NB4 (cell line): ENCODE data around the gene RNF40.

ENCODE experiments used
- DNase-seq: peaks from one replicate; pipeline ENCODE4 v3.0.0; 2010; ENCODE audit warnings: low read depth
- H3K4me3 ChIP-seq: one replicate; pipeline ENCODE4 v1.5.1; 2011; ENCODE audit warnings: mild to moderate bottlenecking, low read depth, low read length, moderate library complexity
- CTCF ChIP-seq: IDR thresholded peaks from one replicate; pipeline ENCODE4 v1.5.1; 2012; ENCODE audit warnings: low read depth, low read length
- MYC ChIP-seq: IDR thresholded peaks from 2 replicates; pipeline ENCODE4 v1.6.1; 2011; ENCODE audit warnings: low read depth, low read length
- POLR2A ChIP-seq: IDR thresholded peaks from 2 replicates; pipeline ENCODE4 v1.6.1; 2011; ENCODE audit warnings: mild to moderate bottlenecking; ENCODE audit not compliant: insufficient read length; ENCODE audit errors: extremely low read depth
- TF ChIP-seq, protein P1 (sequence below): IDR thresholded peaks from 2 replicates; pipeline ENCODE4 v1.6.1; 2011; ENCODE audit warnings: low read depth, low read length

Gene RNF40

DNA sequence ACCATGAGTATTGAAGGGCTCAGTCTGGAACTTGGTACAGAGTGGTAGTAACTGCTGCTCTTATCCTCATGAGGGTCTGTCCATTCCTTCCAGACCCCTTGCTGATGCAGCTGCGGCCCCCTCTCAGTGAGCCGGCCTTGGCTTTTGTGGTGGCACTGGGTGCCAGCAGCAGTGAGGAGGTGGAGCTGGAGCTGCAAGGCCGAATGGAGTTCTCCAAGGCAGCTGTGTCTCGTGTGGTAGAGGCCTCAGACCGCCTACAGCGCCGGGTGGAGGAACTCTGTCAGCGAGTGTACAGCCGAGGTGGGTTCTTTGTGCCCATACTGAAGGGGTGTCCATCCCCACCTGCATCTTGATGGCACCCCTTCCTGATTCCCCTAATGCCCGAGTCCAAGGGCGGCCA, 2.0 kb downstream of the RNF40 start:
- H3K4me3 ChIP-seq: no peak overlapping the region
- DNase-seq: no peak
- TF ChIP-seq POLR2A (no peak), MYC (no peak), CTCF (no peak)
- TF ChIP-seq, protein P1, sequence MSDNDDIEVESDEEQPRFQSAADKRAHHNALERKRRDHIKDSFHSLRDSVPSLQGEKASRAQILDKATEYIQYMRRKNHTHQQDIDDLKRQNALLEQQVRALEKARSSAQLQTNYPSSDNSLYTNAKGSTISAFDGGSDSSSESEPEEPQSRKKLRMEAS: no peak

GRCh38 chr16:30764816-30765465, 2.8 kb downstream of the RNF40 start:
- TF ChIP-seq CTCF: no peak
- no peak for TF ChIP-seq POLR2A
- TF ChIP-seq, protein P1: no peak
- TF ChIP-seq MYC: no peak
- H3K4me3 ChIP-seq: no peak overlapping the region

DNA sequence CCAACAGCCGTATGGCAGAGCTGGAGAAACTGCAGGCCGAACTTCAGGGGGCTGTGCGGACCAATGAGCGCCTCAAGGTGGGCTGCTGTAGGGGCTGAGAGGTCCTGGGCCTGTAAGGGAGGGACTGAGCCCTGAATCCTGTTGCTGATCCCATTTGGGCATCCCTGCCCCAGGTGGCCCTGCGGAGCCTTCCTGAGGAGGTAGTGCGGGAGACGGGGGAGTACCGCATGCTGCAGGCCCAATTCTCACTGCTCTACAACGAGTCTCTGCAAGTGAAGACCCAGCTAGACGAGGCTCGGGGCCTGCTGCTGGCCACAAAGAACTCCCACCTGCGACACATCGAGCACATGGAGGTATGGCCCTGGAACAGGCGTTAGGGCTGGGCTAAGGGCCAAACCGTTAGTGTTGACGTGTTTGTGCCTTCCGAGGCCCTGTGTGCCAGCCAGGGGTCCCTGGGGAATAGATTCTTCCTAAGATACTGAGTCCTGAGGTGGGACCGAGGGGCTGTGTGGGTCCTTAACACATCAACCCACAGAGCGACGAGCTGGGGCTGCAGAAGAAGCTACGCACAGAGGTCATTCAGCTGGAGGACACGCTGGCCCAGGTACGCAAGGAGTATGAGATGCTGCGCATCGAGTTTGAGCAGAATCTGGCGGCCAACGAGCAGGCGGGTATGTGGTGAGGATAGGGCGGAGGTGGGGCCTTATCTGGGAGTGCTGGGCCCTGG, 4.2 kb downstream of the RNF40 start:
- DNase-seq: no peak
- TF ChIP-seq, protein P1: no peak
- TF ChIP-seq POLR2A (no peak), MYC (no peak), CTCF (no peak)
- H3K4me3 ChIP-seq: no peak overlapping the region

More at GRCh38 chr16:30764816-30765465, 2.8 kb downstream of the RNF40 start:
- DNase-seq: no peak

- DNase-seq: no peak
- TF ChIP-seq, protein P1: no peak
- TF ChIP-seq MYC (no peak), POLR2A (no peak), CTCF (no peak)
- H3K4me3 ChIP-seq: no peak overlapping the region
Measured at GRCh38 chr16:30766933-30767284, 4.8 kb downstream of the RNF40 start.

DNA sequence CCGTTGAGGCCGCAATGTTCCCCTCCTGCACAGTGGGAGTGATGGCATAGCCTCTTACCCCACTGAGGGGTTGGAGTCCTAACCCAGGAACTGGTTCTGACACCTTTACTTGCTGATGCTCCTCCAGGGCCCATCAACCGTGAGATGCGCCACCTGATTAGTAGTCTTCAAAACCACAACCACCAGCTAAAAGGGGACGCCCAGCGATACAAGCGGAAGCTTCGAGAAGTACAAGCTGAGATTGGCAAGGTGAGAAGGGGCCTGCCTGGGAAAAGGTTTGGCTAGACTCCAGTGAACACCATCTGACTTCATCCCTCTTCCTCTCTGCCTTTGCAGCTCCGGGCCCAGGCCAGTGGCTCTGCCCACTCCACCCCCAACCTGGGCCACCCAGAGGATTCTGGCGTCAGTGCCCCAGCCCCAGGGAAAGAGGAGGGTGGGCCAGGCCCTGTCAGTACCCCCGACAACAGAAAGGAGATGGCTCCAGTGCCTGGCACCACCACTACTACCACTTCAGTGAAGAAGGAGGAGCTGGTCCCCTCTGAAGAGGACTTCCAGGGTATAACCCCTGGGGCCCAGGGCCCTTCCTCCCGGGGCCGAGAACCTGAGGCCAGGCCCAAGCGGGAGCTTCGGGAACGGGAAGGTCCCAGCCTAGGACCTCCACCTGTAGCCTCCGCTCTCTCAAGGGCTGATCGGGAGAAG, 5.8 kb downstream of the RNF40 start:
- no peak for DNase-seq
- H3K4me3 ChIP-seq: no peak overlapping the region
- TF ChIP-seq, protein P1: no peak
- TF ChIP-seq MYC (no peak), POLR2A (no peak), CTCF (no peak)
